ENCODE results near the gene CLIC3. TPM values are rescaled to one million over a fixed set of nuclear protein-coding genes. Genes with fewer than 3 reads are reported as not detected.

The CLIC3 gene
- total RNA-seq, 1 experiment from 2014 or later, result not detected

DNA sequence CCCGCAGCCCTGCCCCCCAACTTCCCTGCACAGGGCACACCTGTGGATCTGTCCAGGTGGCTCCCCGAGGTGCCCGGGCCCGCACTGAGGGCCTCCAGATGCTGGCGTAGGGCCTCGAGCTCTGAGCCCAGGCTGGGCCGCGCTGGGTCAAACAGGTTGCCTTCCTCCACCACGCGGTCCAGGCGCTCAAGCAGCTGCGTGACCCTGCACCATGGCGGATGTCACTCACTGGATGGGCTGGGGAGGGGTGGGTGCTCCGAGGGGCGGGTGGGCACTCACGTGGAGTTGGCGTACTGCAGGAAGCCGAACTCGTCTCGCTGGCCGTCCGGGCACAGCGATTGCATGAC, 26.3 kb upstream of the CLIC3 start:
- in situ Hi-C loops (cut with HindIII; ENCODE audit: low pct_unique_long_range_greater_than_20kb, low sequenced_read_pairs), result no loop called here
- no peak for DNase-seq (ENCODE audit: low read depth, low spot score)

DNA sequence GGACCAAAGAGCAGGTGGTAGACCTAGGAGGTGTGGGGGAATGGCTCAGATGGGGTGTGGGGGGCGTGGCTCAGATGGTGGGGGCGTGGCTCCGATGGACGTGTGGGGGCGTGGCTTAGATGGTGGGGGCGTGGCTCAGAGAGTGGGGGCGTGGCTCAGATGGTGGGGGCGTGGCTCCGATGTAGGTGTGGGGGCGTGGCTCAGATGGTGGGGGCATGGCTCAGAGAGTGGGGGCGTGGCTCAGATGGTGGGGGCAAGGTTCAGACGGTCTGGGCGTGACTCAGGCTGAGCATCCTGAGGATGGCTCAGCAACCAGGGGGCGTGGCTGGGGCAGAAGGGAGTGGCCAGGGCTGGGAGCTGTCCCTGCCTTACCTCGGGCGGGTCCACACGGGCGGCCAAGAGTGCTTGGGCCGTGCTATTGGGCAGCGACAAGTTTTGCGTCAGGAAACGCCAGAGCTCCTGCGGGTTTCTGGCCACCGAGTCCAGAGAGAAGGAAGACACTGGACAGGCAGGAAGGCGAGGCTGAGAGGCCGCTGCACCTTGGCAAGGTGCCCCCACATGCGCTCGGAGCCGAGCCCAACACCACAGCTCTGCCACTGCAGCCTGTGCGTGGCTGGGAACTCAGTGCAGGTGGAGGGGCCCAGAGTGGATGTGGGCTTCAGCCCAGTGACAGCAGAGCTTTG, 25.8 kb upstream of the CLIC3 start:
- in situ Hi-C loops (cut with HindIII; ENCODE audit: low pct_unique_long_range_greater_than_20kb, low sequenced_read_pairs), result no loop called here
- peak; percentile 79 for DNase-seq (ENCODE audit: low read depth, low spot score)

DNA sequence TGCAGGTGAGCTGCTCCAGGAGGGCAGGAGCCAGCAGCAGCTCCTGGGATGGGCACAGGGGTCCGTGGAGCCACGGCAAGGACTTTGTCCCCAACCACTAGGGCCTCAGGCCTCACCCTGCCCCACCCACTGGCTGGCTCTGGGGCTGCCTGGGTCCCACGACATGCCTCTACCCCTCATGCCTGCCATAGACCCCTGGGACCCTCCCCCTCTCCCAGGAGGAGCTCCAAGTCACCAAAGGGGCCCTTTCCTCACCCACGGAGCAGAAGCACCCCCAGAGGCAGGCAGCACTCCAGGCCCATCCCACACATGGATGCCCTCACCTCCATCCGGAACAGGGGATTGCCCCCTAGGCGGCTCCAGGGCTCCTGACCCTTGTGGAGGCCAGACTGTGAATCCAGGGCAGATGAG, 25.2 kb upstream of the CLIC3 start:
- no peak for DNase-seq (ENCODE audit: low read depth, low spot score)
- in situ Hi-C loops (cut with HindIII; ENCODE audit: low pct_unique_long_range_greater_than_20kb, low sequenced_read_pairs), result no loop called here

DNA sequence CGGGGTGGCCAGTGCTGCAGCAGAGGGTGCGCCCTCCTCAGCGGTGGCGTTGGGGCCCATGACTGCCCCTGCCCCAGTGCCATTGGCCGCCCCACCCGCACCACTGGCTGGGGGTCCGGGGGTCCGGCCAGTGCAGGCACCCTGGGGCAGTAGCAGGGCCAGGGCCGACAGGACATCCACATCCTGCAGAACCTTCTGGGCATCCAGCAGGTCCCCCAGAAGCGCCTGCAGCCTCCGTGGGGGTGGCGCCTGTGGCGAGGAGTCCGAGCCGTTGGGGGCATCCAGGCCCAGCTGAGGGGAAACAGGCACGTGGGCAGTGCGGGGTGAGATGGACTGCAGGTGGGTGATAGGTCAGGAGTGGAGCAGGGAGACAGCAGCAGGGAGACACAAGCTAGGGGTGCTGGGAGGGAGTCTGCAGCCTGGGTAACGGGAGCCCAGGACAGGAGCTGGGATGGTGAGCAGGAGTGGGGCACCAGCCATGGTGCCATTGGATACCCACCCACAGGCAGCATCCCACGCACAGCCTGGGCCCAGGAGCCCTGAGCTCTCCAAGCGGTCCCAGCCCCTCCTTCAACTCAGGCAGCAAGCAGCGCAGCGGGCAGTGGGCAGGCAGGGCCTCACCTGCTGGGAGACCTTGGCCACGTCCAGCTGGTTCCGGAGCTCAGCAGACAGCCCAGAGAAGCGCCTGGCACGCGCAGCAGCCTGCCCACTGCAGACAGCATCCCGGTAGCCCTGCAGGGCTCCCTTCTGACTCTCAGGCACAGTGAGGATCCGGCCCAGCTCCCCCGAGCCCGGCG, 24.6 kb upstream of the CLIC3 start:
- in situ Hi-C loops (cut with HindIII; ENCODE audit: low pct_unique_long_range_greater_than_20kb, low sequenced_read_pairs), result no loop called here
- no peak for DNase-seq (ENCODE audit: low read depth, low spot score)

DNA sequence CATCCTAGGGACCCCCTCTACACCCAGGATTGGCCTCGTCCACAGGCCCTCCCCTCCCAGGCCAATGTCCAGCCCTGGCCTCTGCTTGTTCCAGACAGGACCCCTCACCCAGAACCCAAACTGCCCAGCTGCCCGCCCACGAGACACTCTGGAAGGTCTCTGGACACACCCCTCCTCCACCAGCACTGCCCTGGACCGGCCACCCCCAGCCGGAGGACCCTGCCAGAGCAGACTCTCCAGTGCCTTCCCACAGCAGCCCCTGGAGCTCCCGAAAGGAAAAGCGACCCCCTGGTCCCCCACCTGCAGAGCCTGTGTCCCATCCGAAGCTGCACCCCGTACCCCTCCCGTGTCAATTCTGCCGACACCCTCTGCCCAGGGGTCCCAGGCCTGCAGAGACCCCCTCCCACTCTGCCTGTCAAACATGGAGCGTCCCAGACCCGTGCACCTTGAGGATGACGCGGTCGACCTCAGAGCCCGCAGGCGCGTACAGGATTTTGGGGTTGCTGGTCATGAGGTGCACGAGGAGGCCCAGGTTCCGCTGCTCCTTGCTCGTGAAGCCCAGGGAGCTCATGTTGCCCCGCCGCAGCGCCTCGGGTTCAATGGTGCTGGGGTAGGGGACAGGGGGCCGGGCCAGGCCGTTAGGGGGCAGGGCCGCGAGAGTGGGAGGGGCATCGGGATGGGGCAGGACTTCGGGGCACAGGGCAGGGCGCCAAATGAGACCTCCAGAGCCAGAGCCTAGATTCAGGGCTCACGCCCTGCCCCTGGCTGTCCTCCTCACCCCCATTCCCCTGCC, 23.7 kb upstream of the CLIC3 start:
- in situ Hi-C loops (cut with HindIII; ENCODE audit: low pct_unique_long_range_greater_than_20kb, low sequenced_read_pairs), result no loop called here
- DNase-seq (ENCODE audit: low read depth, low spot score), result no peak

DNA sequence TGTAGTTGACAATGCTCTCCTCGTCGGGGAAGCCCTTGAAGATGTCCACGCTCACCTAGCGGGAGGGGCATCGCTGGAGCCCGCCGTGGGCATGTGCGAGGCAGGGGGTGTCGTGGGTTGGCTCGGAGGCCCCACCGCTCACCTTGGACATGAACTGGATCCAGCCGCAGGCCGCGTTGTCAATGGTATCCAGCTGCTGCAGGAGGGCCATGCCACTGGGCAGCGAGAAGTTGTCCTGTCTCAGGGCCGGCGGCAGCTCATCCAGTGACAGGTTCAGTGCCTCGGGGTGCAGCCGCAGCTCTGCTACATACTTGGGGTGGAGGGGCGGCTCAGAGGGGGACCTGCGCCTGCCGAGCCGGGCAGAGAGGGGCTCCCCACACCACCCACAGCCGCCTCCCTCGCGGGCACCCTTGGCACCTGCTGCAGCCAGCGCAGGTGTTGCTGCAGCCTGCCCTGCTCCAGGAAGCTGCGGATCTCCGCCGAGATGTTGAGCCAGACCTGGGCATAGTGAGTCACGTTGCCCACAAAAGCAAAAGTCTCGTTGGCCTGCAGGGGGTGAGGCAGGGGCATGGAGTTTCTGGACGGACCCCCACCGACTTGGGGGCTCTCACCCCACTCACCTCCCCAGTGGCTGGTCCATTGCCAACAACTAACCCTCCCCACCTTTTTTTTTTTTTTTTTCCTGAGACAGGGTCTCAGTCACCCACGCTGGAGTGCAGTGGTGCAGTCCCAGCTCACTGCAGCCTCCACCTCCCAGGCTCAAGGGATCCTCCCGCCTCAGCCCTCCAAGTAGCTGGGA, 22.6 kb upstream of the CLIC3 start:
- in situ Hi-C loops (cut with HindIII; ENCODE audit: low pct_unique_long_range_greater_than_20kb, low sequenced_read_pairs), result no loop called here
- DNase-seq (ENCODE audit: low read depth, low spot score), result no peak

DNA sequence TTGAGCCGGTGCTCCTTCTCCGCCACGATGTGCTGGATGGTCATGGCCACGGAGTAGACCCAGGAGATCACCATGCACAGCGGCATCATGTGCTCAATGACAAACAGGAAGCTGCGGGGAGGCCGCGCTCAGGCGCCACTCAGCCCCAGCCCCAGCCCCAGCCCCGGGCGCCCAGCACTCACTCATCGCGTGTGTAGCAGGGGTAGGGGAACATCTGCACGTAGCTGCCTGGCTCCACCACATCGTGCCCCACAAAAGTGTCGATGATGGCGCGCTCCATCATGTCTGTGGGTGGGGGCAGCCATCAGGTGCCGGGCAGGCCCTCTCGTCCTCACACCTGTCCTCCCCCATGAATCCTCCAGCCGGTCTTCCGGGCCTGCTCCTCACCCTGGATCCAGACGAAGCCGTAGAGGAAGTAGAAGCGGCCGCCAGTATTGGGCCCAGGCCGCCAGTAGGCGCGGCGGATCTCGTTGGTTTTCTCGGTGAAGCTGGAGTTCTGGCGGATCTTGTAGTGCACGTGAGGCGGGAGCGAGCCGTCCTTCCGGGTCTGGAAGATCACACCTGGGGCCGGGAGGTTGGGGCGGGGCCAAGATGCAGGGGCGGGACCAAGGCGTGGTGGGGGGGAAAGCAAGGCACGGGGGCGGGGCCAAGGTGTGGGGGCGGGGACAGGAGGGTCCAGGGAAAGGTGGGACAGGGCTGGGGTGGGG, 21.6 kb upstream of the CLIC3 start:
- in situ Hi-C loops (cut with HindIII; ENCODE audit: low pct_unique_long_range_greater_than_20kb, low sequenced_read_pairs), result no loop called here
- DNase-seq (ENCODE audit: low read depth, low spot score), result no peak

DNA sequence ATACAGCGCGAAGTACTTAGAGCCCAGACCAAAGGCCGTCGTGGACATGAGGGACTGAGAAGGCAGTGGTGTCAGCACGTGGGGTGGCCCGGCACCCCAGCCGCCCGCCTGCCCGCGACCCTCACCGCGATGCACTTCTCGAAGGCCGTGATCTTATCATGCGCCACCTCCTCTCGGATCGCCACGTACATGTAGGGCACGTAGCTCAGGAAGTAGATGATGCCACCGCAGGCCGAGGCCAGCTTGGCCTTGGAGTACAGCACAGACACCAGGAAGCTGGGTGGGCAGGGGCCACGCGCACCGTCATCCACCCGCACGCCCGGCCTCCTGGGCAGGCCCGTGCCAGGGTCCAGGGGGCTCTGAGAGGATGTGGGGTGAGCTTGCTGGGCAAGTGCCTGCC, 20.7 kb upstream of the CLIC3 start:
- no peak for DNase-seq (ENCODE audit: low read depth, low spot score)
- in situ Hi-C loops (cut with HindIII; ENCODE audit: low pct_unique_long_range_greater_than_20kb, low sequenced_read_pairs), result no loop called here

DNA sequence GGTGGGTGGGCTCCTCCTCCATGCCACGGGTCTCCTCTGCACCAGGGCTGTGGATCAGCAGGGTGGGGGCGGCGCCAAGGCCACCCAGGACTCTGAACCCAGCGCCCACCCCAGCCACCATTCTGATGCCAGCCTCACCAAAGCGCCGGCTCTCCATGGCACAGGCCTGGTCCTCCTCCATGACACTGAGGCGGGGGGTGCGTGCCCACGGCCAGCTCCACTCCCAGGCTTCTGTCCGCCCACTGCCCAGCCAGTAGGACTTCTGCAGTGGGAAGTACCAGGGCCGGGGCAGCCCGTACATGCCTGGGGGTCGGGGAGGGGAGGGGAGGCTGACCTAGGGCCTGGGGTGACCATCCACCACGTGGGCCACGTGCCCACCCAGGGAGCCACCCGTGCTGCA, 20.1 kb upstream of the CLIC3 start:
- in situ Hi-C loops (cut with HindIII; ENCODE audit: low pct_unique_long_range_greater_than_20kb, low sequenced_read_pairs), result no loop called here
- DNase-seq (ENCODE audit: low read depth, low spot score), result no peak

DNA sequence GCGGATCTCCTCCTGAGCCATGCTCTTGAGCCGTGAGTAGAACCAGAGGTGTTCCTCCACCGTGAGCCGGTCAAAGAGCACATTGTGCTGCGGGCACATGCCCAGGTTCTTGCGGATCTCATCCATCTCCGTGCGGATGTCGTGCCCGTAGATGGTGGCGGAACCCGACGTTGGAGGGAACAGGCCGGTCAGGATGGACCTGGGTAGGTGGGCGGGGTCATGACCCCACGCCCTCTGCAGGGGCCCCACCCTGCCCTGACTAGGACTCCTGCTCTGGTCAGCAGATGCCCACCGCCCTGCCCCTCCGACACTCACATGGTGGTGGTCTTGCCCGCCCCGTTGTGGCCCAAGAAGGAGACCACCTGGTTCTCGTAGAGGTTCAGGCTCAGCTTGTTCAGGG, 19.6 kb upstream of the CLIC3 start:
- DNase-seq (ENCODE audit: low read depth, low spot score), result no peak
- in situ Hi-C loops (cut with HindIII; ENCODE audit: low pct_unique_long_range_greater_than_20kb, low sequenced_read_pairs), result no loop called here

DNA sequence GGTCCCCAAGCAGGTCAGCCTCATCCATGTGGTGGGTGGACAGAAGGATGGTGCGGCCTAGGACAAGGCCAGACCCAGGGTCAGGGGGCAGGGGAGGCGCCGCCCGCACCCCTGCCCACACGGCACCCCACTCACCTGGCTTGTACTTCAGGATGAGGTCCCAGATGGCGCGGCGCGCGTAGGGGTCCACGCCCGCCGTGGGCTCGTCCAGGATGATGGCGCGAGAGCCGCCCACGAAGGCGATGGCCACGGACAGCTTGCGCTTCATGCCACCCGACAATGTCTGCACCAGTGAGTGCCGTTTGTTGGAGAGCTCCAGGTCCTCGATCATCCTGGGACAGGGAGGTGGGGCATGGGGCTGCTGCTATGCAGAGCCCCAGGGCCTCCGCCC, 19.2 kb upstream of the CLIC3 start:
- no peak for DNase-seq (ENCODE audit: low read depth, low spot score)
- in situ Hi-C loops (cut with HindIII; ENCODE audit: low pct_unique_long_range_greater_than_20kb, low sequenced_read_pairs), result no loop called here

DNA sequence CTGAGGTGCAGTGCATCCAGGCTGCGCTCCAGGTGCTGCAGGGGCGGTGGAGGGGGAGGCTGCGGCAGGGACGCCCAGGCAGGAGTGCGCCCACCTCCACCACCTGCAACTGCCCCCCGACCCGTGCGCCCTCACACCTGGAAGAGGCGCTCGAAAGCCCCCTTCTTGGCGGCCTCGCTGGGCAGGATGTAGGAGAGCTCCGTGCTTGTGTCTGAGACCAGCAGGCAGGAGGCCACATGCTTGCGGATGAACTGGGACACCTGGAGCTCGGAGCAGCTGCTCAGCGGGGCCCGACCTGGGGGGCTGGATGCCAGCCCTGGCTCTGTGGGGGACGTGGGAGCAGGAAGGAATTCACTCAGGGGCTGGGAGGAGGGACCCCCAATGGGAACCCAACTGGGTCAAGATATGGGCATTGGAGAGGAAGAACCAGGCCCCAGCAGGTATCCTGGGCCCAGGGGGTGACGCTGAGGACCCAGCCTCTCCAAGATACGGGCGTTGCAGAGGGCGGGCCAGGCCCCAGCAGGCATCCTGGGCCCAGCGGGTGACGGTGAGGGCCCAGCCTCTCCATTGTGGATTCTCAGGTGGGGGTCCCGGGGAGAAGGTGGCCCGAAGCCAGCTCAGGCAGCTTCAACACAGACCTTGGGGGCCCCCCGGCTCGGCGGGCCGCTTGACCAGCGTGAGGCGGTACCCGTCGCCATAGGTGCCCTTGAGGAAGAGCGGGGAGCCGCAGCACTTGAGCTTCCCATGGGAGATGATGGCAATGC, 18.6 kb upstream of the CLIC3 start:
- no peak for DNase-seq (ENCODE audit: low read depth, low spot score)
- in situ Hi-C loops (cut with HindIII; ENCODE audit: low pct_unique_long_range_greater_than_20kb, low sequenced_read_pairs), result no loop called here

DNA sequence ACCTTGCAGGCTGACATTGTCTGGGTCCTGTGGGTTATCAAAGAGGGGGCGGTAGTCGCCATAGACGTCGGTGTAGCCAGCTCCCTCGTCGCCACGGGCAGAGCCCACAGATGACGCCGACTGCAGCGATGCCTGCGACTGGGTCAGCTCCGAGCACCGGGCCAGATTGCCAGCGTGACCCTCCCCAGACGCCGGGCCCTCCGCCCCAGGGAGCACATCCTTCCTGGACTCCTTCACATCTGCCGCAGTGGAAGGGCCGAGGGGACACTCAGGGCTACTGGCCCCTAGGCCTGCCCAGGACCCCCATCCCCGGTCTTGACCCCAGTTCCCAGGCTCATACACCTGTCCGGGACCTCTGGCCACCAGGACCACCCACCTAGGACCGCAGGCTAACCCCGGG, 17.8 kb upstream of the CLIC3 start:
- in situ Hi-C loops (cut with HindIII; ENCODE audit: low pct_unique_long_range_greater_than_20kb, low sequenced_read_pairs), result no loop called here
- no peak for DNase-seq (ENCODE audit: low read depth, low spot score)

DNA sequence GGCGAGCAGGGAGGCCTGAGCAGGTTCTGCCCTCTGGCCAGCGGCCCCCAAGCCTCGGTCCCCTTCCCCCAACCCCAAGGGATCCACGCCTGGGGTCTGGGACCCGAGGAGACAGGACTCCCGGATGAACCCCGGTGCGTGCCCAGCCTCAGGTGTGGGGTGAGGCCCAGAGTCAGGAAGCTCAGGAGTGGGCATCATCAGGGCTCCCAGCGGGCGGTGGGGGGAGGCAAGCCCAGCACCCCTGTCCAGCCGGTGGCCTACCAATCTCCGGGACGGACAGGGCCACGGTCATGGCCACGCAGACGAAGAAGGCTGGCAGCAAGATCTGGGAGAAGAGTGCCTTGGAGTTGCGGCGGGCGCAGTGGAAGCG, 17.2 kb upstream of the CLIC3 start:
- DNase-seq (ENCODE audit: low read depth, low spot score), result no peak
- in situ Hi-C loops (cut with HindIII; ENCODE audit: low pct_unique_long_range_greater_than_20kb, low sequenced_read_pairs), result no loop called here

DNA sequence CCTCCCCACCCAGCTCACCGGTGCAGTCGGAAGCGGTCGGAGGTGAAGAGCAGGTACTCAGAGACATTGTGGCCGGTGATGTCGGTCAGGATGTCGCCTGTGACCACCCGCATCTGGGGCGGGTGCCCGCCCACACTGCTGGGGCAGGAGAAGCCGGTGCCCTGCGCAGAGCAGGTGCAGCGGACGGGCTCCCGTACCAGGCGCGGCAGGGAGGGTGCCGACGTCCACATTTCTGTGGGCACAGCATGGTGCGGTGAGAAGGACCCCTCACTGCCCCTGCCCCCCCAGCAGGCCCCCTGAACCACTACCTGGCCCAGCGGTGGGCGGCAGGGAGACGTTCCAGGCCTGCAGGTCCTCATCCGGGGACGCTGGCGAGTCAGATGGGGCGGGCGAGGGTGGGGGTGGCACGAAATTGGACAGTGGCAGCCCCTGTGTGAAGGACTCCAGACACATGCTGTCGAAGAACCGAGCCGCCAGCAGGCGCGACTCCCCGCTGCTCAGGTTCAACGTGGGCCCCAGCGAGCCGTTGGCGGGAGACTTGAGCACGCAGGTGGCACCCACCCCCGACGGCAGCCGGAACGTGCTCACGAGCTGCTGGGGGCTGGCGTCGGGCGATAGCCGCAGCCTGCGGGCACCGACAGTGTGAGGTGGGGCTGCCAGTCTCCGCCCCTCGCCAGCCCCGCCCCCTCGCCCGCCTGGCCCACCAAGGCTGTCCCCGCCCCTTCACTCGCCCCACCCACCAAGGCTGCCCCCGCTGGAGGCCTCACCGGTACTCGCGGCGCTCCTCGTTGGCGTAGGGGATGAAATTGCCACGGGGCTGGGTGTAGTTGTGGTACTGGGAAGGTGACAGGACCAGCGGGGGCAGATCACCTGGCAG, 16.6 kb upstream of the CLIC3 start:
- in situ Hi-C loops (cut with HindIII; ENCODE audit: low pct_unique_long_range_greater_than_20kb, low sequenced_read_pairs), result no loop called here
- DNase-seq (ENCODE audit: low read depth, low spot score), result no peak
